Cardiac muscle cell (in vitro differentiated cells and primary cell): Measurements from ENCODE around the gene HOXD8. TPM values are rescaled to one million over a fixed set of nuclear protein-coding genes. Genes with fewer than 3 reads are reported as not detected.

Experiments
- DNase-seq, 2 donors: peaks; one replicate each; pipeline versions ENCODE4 v3.0.0 to v3.0.0-alpha.2; 2010 to 2017; ENCODE audit warnings: low read depth in 1 of 2, low spot score in 1 of 2
- H3K27ac ChIP-seq: fragments of 200-600 bp; sonication (generic); 2 replicates; pipeline ENCODE4 v1.5.1; 2016
- H3K27me3 ChIP-seq: fragments of 200-600 bp; sonication (generic); 2 replicates; pipeline ENCODE4 v1.6.0; 2016; ENCODE audit warnings: control low read depth
- H3K36me3 ChIP-seq: fragments of 200-600 bp; sonication (generic); 2 replicates; pipeline ENCODE4 v1.5.1; 2016; ENCODE audit warnings: control low read depth
- H3K4me1 ChIP-seq: fragments of 200-600 bp; sonication (generic); 2 replicates; pipeline ENCODE4 v1.8.1; 2017; ENCODE audit warnings: low read depth, mild to moderate bottlenecking, mixed run types
- H3K4me3 ChIP-seq: fragments of 200-600 bp; sonication (generic); 2 replicates; pipeline ENCODE4 v1.5.1; 2016; ENCODE audit warnings: mild to moderate bottlenecking
- H3K9me3 ChIP-seq: fragments of 200-600 bp; sonication (generic); 2 replicates; pipeline ENCODE4 v1.5.1; 2017; ENCODE audit warnings: low read depth, mild to moderate bottlenecking, control low read depth
- polyA plus RNA-seq: library from polyadenylated mRNA; unstranded; fragments of >200 nt; fragmentation: Nextera tagmentation; extraction: Ambion mirVana; gene quantifications from 2 replicates; pipeline ENCODE4 v1.2.1, GENCODE V29; 2016
- total RNA-seq: library from RNA; depleted of rRNA; stranded (reverse); fragments of >200 nt; gene quantifications from 2 replicates; pipeline ENCODE4 v1.2.3, GENCODE V29; 2016
- TF ChIP-seq, protein P1 (sequence below): IDR thresholded peaks from 2 replicates; pipeline ENCODE4 v1.5.1; 2012; ENCODE audit warnings: low read depth, mild to moderate bottlenecking, low read length

The HOXD8 gene
- total and polyA plus RNA-seq, 2 experiments from 2014 or later: not detected

GRCh38 chr2:176093145-176093897, 36.2 kb upstream of the HOXD8 start:
- Histone ChIP-seq H3K9me3 (no peaks in the 10 kb centered on the region), H3K27me3 (peaks cover 100% of the 10 kb centered on the region), H3K36me3 (no peaks in the 10 kb centered on the region), H3K27ac (no peak overlapping the region), H3K4me3 (peak overlapping the region; percentile 26), H3K4me1 (no peaks in the 10 kb centered on the region)
- no peak for DNase-seq
- TF ChIP-seq, protein P1, sequence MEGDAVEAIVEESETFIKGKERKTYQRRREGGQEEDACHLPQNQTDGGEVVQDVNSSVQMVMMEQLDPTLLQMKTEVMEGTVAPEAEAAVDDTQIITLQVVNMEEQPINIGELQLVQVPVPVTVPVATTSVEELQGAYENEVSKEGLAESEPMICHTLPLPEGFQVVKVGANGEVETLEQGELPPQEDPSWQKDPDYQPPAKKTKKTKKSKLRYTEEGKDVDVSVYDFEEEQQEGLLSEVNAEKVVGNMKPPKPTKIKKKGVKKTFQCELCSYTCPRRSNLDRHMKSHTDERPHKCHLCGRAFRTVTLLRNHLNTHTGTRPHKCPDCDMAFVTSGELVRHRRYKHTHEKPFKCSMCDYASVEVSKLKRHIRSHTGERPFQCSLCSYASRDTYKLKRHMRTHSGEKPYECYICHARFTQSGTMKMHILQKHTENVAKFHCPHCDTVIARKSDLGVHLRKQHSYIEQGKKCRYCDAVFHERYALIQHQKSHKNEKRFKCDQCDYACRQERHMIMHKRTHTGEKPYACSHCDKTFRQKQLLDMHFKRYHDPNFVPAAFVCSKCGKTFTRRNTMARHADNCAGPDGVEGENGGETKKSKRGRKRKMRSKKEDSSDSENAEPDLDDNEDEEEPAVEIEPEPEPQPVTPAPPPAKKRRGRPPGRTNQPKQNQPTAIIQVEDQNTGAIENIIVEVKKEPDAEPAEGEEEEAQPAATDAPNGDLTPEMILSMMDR: no peak

GRCh38 chr2:176093898-176094249, 35.6 kb upstream of the HOXD8 start:
- no peak overlapping the region for H3K4me3 ChIP-seq
- no peaks in the 10 kb centered on the region for H3K9me3 ChIP-seq
- no peak for DNase-seq
- TF ChIP-seq, protein P1: no peak
- H3K27me3 ChIP-seq: peaks cover 100% of the 10 kb centered on the region
- no peak overlapping the region for H3K27ac ChIP-seq
- H3K4me1 ChIP-seq: no peaks in the 10 kb centered on the region
- H3K36me3 ChIP-seq: no peaks in the 10 kb centered on the region

DNA sequence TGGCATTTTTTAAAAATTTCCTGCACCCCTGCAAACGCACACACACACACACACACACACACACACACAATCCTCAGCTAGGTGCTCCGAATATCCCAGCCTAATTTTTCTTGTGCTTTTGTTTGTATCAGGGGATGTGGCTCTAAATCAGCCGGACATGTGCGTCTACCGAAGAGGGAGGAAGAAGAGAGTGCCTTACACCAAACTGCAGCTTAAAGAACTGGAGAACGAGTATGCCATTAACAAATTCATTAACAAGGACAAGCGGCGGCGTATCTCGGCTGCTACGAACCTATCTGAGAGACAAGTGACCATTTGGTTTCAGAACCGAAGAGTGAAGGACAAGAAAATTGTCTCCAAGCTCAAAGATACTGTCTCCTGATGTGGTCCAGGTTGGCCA, 35.2 kb upstream of the HOXD8 start:
- no peaks in the 10 kb centered on the region for H3K36me3 ChIP-seq
- no peak overlapping the region for H3K4me3 ChIP-seq
- H3K4me1 ChIP-seq: no peaks in the 10 kb centered on the region
- H3K9me3 ChIP-seq: no peaks in the 10 kb centered on the region
- no peak overlapping the region for H3K27ac ChIP-seq
- TF ChIP-seq, protein P1: no peak
- DNase-seq: no peak
- peaks cover 100% of the 10 kb centered on the region for H3K27me3 ChIP-seq

- TF ChIP-seq, protein P1: no peak
- no peak for DNase-seq
- Histone ChIP-seq H3K27me3 (peaks cover 100% of the 10 kb centered on the region), H3K4me3 (no peak overlapping the region), H3K4me1 (no peaks in the 10 kb centered on the region), H3K9me3 (no peaks in the 10 kb centered on the region), H3K36me3 (no peaks in the 10 kb centered on the region), H3K27ac (no peak overlapping the region)
Observed at GRCh38 chr2:176095421-176095820, 34.1 kb upstream of the HOXD8 start.

DNA sequence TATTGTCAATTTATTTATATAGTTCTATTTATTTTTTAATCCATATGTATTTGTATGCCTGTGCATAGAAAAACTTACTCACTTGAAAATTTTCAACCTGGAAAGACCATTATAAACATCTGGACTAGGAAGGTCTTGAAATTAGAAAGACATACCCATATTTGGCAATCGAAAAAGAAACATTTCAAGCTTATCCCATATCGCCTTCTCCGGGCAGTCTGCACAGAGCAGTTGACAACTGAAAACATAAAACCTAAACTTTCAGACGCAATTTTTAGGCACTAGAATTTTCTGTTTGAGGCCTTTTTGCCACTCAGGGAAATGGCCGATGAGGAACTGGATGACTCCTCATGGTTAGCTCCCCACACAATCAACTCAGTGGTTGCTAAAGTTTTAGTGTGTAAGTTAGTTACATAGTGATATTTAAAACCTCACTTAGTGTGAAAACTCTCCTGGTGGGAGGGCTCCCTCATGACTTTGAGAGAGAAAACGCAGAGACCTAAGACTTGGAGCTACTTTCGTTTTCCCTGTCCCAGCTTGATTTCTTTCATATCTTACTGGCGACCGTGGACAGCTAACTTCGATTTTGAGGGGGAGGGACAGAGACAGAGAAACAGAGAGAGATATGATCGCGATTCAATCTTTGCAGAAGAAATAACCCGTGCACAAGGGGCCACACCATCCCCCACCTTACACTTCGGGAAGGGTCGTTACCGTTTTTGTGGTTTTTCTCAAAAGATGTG, 33.1 kb upstream of the HOXD8 start:
- no peak for DNase-seq
- H3K9me3 ChIP-seq: no peaks in the 10 kb centered on the region
- no peak overlapping the region for H3K27ac ChIP-seq
- H3K36me3 ChIP-seq: no peaks in the 10 kb centered on the region
- no peaks in the 10 kb centered on the region for H3K4me1 ChIP-seq
- H3K4me3 ChIP-seq: no peak overlapping the region
- TF ChIP-seq, protein P1: no peak
- H3K27me3 ChIP-seq: peaks cover 100% of the 10 kb centered on the region
